Endometrial microvascular endothelial cells (primary cell): ENCODE results near the gene SUMF1. TPM values are rescaled to one million over a fixed set of nuclear protein-coding genes. Genes with fewer than 3 reads are reported as not detected.
"Not testable (repeated sequence)": the region's sequence is repeated elsewhere in the genome, so short reads cannot be mapped to it uniquely, and the experiment has no call there.

Experiments used
- in situ Hi-C: cut with HindIII; loops from 2 replicates; pipeline ENCODE4 v1.10.0; 2017; ENCODE audit warnings: low sequenced_read_pairs, low pct_unique_long_range_greater_than_20kb; ENCODE audit errors: inconsistent ontology term
- total RNA-seq: library from RNA; depleted of rRNA; stranded (reverse); fragments of >200 nt; gene quantifications from one replicate; pipeline ENCODE4 v1.2.3, GENCODE V29; 2015; ENCODE audit errors: inconsistent ontology term

SUMF1 gene
- total RNA-seq, 1 donor from 2014 or later, result 56.0 TPM

DNA sequence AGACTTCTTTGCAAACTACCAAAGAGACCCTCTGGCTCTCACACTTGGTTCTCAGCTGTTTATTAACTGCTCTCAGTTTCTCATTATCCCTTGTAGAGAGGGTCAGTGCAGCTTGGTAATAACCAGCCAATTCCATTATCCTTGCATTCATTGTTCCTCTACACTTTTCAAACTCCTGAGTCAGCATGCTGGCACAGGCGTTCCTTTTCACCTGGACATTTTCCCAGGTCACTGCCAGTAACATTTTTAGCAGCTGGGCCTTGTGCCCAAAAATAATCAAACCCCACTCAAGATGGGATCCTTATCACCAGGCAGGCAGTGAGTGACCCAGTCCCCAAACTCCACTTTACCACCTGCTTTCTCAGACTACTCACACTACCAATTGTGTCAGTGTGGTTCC, 4.8 kb upstream of the SUMF1 start:
- in situ Hi-C loops, result no loop called here

DNA sequence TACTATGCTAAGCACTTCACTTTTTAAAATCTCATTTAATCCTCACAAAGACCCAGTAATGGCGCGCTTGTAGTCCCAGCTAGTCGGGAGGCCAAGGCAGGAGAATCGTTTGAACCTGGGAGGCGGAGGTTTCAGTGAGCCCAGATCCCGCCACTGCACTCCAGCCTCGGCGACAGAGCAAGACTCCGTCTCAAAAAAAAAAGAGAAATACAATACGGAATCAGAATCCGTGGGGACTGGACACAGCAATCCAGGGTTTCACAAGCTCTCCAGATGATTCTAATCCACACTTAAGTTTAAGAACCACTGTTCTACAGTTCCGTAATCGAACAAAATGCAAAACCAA, 426 bp upstream of the SUMF1 start:
- in situ Hi-C loops, result no loop called here

DNA sequence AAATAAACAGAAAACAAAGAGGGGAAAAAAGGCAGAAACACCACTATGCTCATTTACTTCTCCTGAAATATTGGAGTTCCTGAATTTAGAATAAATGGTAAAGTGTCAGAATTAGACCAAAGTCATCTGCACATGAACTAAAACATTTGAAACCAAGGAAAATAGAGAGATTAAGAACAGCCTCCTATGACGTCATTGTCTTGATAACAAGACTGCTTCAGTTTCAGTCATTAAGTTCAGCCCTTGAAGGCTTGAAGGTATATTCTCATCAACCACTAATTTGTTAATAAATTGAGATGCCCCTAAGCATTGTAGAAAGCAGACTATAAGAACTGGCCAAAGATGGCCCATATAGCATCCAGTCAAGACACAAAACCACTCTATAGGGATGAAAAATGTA, 2.5 kb downstream of the SUMF1 start:
- in situ Hi-C loops, result no loop called here

DNA sequence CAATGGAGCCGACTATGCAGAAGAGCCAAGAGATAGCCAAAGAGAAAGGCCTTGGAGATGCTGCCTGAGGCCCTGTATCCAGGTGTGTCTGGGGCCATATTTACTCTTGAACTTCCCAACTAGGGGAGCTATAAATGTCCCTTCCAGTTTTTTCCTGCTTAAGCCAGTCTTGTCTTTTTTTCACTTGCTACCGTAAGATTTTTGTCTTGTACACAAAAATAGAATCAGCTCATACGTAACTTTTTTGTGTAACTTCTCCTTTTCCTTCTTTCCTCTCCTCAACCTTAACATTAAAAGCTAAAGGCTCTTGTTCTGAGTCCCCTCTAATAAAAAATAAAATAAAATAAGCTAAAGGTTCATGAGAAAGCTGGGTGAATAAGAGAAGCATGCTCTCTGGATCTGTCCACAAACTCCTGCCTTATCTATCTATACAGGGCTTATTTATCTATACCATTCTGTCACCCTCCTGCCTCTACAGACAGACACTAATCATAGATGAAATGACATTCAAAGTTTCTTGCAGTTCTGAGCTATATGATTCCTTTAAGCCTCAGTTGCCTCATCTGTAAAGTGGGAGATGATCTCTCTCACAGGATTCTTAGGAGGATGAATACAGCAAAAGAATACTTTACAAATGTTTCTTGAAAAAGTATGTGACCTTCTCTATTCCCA, 4.6 kb downstream of the SUMF1 start:
- in situ Hi-C loops, result no loop called here

DNA sequence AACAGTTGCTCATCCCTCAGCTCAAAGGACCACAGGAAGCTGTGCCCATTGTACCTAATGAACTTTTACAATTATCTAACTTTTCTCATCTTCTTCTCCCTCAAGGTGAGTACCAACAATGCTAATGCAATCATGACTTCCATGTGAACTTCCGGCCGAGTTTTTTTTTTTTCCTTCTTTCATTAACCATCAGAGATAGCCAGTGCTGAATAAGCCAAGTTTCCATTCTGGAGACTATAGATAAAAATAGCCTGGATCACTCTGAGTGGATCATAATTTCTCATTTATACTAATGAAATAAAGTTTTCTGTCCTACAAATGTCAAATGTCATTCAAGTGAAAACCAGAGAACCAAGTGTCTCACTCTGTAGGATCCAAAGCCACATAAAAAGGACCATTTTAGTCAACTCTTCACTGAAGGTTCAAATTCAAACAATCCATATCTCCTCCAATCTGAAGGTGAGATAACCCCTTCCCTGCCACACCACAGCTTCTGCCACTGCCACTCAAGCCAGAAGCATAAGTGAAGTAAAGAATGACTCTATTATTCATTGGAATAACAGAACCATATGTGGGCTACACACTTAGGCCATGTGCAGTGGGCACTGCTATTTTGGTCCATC, 5.5 kb downstream of the SUMF1 start:
- in situ Hi-C loops, result no loop called here

DNA sequence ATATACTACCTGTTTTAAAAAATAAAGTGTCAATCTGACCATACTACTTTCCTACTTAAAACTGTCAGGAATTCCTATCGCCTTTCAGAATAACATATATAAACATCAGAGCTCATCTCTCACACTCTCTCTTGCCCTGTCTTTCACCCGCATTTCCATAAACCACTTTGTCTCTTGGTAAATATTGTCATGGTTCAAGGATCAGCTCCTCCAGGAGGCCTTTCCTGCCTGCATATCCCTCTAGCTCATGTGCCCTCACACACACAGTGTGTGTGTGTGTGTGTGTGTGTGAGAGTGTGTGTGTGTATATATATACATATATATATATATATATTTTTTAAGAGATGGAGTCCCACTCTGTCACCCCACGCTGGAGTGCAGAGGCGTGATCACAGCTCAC, 6.7 kb downstream of the SUMF1 start:
- in situ Hi-C loops, result no loop called here

DNA sequence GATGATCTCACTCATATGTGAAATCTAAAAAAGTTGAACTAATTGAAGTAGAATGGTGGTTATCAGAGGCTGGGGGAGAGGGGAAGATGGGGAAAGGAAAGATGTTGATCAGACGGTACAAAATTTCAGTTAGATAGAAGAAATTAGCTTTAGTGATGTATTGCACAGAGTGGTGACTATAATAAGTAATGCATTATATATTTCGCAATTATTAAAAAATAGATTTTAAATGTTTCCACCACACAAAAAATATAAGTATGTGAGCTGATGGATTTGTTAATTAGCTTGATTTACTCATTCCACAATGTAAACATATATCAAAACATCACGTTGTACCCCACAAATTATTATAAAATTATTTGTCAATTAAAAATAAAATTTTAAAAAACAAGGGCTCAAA, 8.1 kb downstream of the SUMF1 start:
- in situ Hi-C loops, result no loop called here

DNA sequence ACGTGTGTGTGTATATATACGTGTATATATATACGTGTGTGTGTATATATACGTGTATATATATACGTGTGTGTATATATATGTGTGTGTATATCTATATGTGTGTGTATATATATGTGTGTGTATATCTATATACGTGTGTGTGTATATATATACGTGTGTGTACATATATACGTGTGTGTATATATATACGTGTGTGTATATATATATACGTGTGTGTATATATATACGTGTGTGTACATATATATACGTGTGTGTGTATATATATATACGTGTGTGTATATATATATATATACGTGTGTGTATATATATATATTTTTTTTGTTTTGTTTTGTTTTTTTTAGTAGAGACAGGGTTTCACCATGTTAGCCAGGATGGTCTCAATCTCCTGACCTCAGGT, 10.3 kb downstream of the SUMF1 start:
- in situ Hi-C loops, result not testable (repeated sequence)

DNA sequence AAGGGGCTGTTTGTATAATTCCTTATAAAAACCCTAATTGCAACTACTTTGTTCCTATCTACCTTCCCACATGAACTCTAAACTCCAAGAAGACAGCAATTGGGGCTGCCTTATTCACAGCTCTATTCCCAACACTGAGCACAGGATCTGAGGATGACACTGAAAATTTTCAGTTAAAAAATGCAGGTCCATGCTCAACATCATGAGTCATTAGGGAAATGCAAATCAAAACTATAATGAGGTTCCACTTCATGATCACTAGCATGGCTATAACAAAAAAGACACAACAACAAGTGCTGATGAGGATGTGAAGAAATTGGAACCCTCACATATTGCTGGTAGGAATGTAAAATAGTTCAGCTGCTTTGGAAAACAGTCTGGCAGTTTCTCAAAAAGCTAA, 12.9 kb downstream of the SUMF1 start:
- in situ Hi-C loops, result no loop called here

DNA sequence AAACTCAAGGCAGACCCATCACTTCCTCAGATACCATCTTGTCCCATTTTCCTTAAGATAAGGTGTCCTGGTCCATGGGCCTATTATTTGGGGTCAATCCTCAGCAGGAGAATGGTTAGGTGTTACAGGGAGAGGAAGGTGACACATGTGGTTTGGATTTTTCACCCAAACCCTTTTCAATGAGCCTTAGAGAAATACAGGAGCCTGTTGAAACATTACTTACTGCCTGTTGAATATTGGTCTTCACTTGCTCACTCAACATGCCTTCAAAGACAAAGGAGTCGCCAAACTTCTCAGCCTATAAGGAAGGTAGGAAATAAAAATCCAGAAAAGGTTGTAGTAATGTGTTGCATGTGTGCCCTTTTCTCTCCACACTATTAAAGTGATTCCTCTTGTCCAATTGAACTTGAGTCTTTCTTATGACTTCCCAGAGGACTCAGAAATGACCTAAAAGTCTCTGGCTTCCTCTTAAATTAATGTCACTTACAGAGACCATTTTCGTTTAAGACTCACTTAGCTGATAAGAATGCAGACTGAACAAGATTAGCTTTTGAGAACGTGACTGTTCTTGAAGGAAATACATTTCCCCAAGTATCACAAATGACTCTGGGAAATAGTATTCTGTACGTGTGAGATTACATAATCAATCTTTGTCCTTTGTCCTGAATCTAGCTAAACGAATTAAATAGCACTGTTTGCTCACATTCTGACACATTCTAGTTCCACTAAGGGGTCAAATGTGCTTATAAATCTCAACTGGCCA, 17.8 kb downstream of the SUMF1 start:
- in situ Hi-C loops, result no loop called here

DNA sequence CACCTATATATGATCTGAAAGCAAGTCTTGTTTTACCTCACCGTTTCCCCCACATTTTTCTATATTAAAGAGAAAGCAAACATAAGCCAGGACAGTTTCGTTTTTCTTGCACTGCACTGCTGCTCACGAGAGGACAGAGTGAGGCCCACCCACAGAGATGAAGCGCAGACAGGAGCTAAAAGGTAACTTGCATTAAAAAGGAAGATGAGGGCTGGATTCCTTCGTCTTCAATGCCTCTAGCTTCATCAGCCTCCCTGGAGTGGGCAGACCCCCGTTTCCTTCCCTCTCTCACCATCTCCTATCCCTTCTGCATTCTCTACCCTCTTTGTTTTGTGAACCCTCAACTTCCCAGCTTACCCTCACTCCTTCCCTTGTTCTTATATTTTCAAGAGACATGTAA, 18.9 kb downstream of the SUMF1 start:
- in situ Hi-C loops, result no loop called here

DNA sequence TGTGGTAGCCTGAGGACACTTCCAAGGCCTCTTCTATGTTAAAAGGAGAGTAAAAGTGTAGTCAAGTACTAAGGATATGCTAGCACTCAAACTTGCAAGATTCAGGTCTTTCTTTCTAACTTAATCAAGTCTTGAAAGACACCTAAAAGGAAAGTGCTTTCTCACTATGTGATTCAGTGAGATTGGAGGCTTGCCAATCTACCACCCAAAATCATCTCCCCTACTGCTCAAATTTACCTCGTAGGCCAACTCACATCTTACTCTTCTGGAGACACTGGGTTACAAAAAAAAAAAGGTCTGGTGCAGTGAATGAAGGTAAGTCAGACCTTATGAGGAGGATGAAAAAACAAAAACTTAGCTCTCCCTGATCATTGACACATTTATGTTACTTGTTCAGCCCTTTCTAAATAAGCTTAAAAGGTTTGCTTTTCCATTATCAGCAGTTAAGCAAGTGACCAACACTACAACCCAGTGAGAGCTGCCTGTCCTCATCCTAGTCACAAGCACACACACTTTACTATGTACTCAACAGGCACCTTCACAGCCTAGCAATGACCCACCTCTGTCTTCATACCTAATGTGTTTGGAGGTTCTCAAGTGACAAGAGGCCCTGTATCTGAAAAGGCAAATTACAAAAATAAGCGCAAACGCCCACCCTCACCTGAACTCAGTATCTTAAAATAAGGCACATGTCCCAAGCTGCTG, 19.6 kb downstream of the SUMF1 start:
- in situ Hi-C loops, result no loop called here

DNA sequence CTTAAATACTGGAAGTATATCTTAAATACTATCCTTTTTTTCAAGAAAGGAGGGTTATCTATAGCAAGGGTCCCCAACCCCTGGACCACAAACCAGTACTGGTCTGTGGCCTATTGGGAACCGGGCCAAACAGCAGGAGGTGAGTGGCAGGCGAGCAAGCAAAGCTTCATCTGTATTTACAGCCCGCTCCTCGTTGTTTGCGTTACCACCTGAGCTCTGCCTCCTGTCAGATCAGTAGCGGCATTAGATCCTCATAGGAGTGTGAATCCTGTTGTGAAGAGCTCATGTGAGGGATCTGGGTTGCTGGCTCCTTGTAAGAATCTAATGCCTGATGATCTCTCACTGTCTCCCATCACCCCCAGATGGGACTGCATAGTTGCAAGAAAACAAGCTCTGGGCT, 26.1 kb downstream of the SUMF1 start:
- in situ Hi-C loops, result no loop called here

DNA sequence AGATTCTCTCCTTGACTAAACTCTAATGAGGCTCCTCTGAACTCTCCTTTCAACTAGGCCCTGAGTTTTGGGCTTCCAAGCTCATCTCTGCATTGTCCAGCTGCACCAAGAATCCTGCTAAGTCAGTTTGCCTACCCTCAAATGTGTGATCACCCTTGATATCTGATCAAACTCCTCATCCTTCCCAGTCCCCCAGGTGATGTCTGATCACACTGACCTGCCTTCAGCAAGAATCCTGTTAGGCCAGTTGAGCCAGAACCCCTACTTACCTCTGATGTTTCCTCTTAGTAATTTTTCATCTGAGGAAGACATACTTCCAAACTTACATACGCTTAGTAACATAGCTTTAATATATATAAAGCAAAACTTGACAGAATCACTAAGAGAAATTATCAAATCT, 28.8 kb downstream of the SUMF1 start:
- in situ Hi-C loops, result no loop called here

DNA sequence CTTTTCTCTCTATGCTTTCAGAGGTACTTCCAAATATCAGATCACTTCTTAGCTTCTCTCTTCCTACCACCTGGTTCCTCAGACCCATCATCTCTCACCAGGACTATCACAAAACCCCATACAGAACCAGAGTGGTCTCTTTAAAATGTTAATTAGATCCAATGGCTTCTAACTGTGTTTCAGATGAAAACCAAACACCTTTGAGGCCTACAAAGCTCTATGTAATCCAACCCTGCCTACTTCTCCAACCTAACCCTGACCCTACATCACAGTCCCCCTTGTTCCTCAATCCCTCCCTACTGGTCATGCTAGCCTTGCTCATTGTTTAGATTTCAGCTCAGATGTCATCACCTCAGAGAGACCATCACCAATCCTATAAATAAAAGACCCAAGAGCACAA, 34.8 kb downstream of the SUMF1 start:
- in situ Hi-C loops, result no loop called here

DNA sequence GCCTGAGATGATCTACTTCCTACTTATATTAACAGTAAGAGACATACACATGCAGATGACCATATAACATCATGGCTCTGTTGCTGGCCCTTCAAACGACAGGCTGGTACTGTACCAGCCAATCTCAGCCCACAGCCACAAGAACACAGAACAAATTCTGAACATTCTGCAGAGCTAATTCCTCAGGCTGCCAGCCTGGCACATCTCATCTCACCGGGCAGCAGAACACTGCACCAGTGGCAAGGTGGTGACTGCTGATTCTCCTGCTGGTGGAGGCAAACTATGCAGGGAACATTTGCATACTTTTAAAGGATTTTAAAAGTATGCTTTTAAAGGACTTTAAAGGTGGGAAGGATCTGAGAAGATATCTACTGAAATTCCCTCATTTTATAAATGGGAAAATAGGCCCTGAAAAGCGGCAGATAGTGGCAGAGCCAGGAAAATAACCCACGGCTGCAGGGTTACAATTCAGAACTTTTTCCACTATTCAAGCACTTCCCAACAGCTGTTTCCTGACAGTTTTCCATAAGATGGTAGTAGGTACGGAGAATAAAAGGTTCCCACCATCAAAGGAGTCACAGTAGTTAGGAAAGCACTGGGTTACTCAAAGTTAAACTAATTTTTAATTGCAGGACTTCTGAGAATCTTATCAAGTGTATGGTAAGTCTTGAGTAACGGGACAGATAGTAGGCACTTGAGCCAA, 37.3 kb downstream of the SUMF1 start:
- in situ Hi-C loops, result no loop called here

DNA sequence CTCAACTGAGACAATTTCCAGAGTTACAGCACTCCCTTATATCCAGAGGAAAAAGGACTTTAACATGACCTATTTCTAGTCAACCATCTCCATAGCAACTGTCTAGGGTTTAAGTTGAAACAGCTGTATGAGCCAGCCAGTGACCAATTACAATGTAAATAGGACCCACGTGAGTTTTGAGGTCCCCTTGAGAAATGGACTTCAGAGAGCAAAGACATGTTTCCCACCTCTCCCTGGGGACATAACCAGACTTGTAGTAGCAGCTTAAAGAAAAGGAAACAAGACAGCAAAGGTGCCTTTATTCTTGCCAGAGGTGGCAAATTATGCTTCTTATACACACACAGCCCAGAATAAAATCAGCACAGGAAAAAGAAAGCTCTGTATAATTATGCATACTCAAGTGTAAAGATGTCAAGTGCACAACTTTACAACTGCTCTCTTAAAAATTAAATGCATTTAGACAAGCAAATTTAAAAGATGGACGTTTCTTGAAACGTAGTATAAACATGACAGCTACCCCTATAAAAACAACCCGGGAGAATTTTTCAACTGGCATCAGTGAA, 40.2 kb downstream of the SUMF1 start:
- in situ Hi-C loops, result no loop called here

DNA sequence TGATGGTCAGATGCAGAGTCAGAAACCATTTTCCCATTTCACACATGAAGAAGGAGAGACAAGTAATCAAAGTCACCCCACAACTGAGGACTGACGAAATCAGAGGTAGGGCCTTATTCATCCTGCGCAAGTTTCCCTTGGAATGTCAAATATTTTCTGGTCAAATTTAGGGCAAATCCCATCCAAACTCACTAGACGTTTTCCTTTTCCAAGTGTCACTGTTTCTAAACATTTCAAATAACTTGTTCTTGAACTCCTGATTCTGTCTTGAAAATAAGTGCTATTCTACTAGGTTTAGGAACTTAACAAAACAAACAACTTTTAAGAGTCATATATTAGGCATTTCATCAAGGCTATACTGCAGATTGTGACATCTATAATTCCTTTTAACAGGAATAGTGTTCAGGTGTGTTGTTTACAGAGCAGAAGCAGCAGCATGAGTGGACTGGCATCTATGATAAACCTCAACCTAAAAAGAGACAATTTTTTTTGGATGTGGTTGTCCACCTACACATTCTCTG, 40.7 kb downstream of the SUMF1 start:
- in situ Hi-C loops, result no loop called here

DNA sequence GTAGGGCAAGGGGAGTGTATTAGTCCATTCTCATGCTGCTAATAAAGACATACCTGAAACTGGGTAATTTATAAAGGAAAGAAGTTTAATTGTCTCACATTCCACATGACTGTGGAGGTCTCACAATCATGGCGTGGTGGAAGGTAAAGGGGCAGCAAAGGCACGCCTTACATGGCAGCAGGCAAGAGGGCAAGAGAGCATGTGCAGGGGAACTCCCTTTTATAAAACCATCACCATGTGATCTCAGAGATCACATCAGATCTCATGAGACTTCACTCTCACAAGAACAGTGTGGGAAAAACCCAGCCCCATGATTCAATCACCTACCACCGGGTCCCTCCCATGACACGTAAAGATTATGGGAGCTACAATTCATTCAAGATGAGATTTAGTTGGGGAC, 41.4 kb downstream of the SUMF1 start:
- in situ Hi-C loops, result no loop called here
